Measurements from ENCODE around the gene FRZB. TPM values are rescaled to one million over a fixed set of nuclear protein-coding genes. Genes with fewer than 3 reads are reported as not detected.

The FRZB gene
- total RNA-seq, 2 donors from 2014 or later: 0.66 to 2.9 TPM

DNA sequence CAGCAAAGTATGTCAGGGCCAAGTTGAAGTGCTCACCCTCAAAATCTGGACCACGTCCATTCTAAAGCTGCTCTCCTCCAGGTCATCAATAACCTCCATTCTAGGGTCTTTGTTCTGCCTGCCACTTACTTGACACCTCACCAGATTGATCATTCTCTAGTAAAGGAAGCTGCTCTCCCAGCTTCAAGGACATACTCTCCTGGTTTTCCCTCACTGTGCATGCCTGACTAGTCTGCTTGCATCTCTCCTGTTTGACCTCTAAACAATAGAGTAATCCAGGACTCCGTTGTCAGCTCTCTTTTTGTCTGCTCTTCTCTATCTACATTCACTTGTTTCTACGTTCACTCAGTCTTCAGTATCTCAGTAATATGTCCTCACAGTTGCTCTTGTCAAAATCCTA is 59.1 kb downstream of the FRZB start:
- intact Hi-C loops (cut with DNase I): no loop called here

GRCh38 chr2:182804128-182804527 is 62.3 kb downstream of the FRZB start:
- Histone ChIP-seq H3K36me3 (replicated peaks in 1 of 2; ENCODE audit: insufficient read depth in 1 of 2, low read depth in 2 of 2) (no peaks in the 10 kb centered on the region), H3K27ac (no peak overlapping the region), H3K27me3 (no peaks in the 10 kb centered on the region), H3K4me1 (no peaks in the 10 kb centered on the region), H3K4me3 (no peak overlapping the region), H3K9me3 (no peaks in the 10 kb centered on the region)
- intact Hi-C loops (cut with DNase I): no loop called here
- no peak for TF ChIP-seq POLR2A (IDR thresholded peaks at IDR 0.05)
- TF ChIP-seq, protein P1, sequence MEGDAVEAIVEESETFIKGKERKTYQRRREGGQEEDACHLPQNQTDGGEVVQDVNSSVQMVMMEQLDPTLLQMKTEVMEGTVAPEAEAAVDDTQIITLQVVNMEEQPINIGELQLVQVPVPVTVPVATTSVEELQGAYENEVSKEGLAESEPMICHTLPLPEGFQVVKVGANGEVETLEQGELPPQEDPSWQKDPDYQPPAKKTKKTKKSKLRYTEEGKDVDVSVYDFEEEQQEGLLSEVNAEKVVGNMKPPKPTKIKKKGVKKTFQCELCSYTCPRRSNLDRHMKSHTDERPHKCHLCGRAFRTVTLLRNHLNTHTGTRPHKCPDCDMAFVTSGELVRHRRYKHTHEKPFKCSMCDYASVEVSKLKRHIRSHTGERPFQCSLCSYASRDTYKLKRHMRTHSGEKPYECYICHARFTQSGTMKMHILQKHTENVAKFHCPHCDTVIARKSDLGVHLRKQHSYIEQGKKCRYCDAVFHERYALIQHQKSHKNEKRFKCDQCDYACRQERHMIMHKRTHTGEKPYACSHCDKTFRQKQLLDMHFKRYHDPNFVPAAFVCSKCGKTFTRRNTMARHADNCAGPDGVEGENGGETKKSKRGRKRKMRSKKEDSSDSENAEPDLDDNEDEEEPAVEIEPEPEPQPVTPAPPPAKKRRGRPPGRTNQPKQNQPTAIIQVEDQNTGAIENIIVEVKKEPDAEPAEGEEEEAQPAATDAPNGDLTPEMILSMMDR (IDR thresholded peaks at IDR 0.05): no peak
- 60 to 67% methylated on average over 5 of the region's 5 CpGs for WGBS, 2 donors
- DNase-seq: no peak
- ATAC-seq: no peak

More for the DNA sequence above, 59.1 kb downstream of the FRZB start:
- H3K4me3 ChIP-seq: no peak overlapping the region
- no peak for DNase-seq
- 58 to 72% methylated on average over 3 of the region's 3 CpGs for WGBS, 2 donors
- no peaks in the 10 kb centered on the region for H3K27me3 ChIP-seq
- H3K4me1 ChIP-seq: no peaks in the 10 kb centered on the region
- TF ChIP-seq, protein P1 (IDR thresholded peaks at IDR 0.05): no peak
- TF ChIP-seq POLR2A (IDR thresholded peaks at IDR 0.05): no peak
- ATAC-seq: no peak
- no peaks in the 10 kb centered on the region for H3K9me3 ChIP-seq
- no peaks in the 10 kb centered on the region for H3K36me3 ChIP-seq (replicated peaks in 1 of 2; ENCODE audit: insufficient read depth in 1 of 2, low read depth in 2 of 2)
- H3K27ac ChIP-seq: no peak overlapping the region

DNA sequence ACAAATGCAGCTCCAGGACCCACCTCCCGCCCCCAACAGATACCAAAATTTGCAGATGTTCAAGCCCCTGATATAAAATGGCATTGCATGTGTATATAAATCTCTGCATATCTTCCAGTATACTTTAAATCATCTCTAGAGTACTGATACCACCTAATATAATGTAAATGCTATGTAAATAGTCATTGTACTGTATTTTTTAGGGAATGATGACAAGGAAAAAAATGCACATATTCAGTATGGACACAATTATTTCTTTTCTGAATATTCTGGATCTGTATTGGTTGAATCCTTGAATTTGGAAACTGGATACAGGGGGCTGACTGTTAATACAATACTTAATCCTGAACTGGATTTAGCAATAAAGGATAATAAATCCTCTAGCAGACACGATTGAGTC is 67.7 kb downstream of the FRZB start:
- TF ChIP-seq, protein P1 (IDR thresholded peaks at IDR 0.05): no peak
- no peak for TF ChIP-seq POLR2A (IDR thresholded peaks at IDR 0.05)
- Histone ChIP-seq H3K36me3 (replicated peaks in 1 of 2; ENCODE audit: insufficient read depth in 1 of 2, low read depth in 2 of 2) (no peaks in the 10 kb centered on the region), H3K27ac (no peak overlapping the region), H3K4me3 (no peak overlapping the region), H3K4me1 (no peaks in the 10 kb centered on the region), H3K27me3 (no peaks in the 10 kb centered on the region), H3K9me3 (no peaks in the 10 kb centered on the region)
- intact Hi-C loops (cut with DNase I): no loop called here
- no peak for ATAC-seq
- WGBS, 2 donors: 50 to 61% methylated on average over 2 of the region's 2 CpGs
- no peak for DNase-seq

- Histone ChIP-seq H3K36me3 (replicated peaks in 1 of 2; ENCODE audit: insufficient read depth in 1 of 2, low read depth in 2 of 2) (no peaks in the 10 kb centered on the region), H3K4me1 (no peaks in the 10 kb centered on the region), H3K27ac (no peak overlapping the region), H3K27me3 (no peaks in the 10 kb centered on the region), H3K4me3 (no peak overlapping the region), H3K9me3 (no peaks in the 10 kb centered on the region)
- WGBS, 2 donors: 85 to 91% methylated on average over 2 of the region's 2 CpGs
- no peak for DNase-seq
- TF ChIP-seq, protein P1 (IDR thresholded peaks at IDR 0.05): no peak
- no peak for TF ChIP-seq POLR2A (IDR thresholded peaks at IDR 0.05)
- intact Hi-C loops (cut with DNase I): no loop called here
- ATAC-seq: no peak
Measured at GRCh38 chr2:182792441-182792840, 74.0 kb downstream of the FRZB start.

DNA sequence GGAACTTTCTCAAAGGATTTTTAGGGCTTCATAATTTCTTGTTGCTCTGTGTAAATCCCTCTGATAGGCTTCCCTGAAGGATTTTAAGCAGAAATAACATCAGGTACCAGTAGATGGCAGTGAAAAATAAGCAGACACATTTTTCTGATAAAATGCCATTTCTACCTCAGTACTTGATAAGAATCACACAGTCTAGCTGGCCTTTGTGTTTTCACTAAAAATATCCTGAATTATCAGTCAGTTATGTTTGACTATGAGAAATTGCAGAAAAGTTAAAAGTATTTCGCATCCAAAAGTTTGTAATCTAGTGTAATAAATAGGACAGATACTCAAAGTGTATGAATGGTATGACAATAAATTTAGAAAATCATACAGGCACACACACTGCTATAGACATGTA is 81.7 kb downstream of the FRZB start:
- 32 to 36% methylated on average over 1 of the region's 1 CpG for WGBS, 2 donors
- Histone ChIP-seq H3K36me3 (replicated peaks in 1 of 2; ENCODE audit: insufficient read depth in 1 of 2, low read depth in 2 of 2) (no peaks in the 10 kb centered on the region), H3K27ac (no peak overlapping the region), H3K27me3 (no peaks in the 10 kb centered on the region), H3K4me3 (no peak overlapping the region), H3K4me1 (no peaks in the 10 kb centered on the region), H3K9me3 (no peaks in the 10 kb centered on the region)
- intact Hi-C loops (cut with DNase I): loop anchor here (10.0 kb wide), 1 partner anchor 200 kb away; no protein-coding TSS in a partner anchor
- ATAC-seq (no peak), DNase-seq (no peak)
- no peak for TF ChIP-seq POLR2A (IDR thresholded peaks at IDR 0.05)
- TF ChIP-seq, protein P1 (IDR thresholded peaks at IDR 0.05): peak in 6 of 7 experiments; percentile 28 to 59 (median 49)
